22Rv1 (cell line): ENCODE measurements around the gene CUL5.
A peak's percentile ranks its signal among the peaks of the same experiment; 100 is the strongest.

Experiments used
- H3K27ac ChIP-seq: fragments of 450-650 bp; 2 replicates; pipeline ENCODE4 v1.5.1; 2017
- ZFX ChIP-seq: fragments of 450-650 bp; IDR thresholded peaks from 2 replicates; pipeline ENCODE4 v1.6.1; 2017; ENCODE audit warnings: antibody characterized with exemption, borderline replicate concordance
- TF ChIP-seq, protein P1 (sequence below): fragments of 450-650 bp; IDR thresholded peaks from 2 replicates; pipeline ENCODE4 v1.5.1; 2017; ENCODE audit warnings: mild to moderate bottlenecking

CUL5 gene

DNA sequence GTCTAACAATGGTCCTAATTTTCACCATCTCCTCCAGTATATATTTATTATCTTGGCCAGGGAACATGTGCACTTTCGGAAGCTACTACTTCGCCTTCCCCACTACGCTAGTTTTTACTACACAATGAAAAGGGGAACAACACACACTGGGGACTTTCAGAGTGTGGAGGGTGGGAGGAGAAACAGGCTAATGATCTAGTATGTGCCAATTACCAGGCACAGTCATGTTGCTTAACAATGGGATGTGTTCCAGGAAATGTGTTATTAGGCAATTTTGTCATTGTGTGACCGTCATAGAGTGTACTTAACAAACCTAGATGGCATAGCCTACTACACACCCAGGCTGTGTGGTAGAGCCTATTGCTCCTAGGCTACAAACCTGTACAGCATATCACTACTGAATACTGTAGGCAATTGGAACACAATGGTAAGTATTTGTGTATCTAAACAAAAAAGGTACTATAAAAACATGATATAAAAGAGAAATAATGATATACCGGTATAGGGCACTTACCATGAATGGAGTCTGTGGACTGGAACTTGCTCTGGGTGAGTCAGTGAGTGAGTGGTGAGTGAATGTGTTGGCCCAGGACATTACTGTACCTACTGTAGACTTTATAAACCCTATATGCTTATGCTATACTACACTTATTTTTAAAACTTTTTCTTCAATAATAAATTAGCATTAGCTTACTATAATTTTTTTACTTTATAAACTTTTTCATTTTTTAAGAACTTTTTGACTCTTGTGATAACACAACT, 20.1 kb upstream of the CUL5 start:
- TF ChIP-seq, protein P1, sequence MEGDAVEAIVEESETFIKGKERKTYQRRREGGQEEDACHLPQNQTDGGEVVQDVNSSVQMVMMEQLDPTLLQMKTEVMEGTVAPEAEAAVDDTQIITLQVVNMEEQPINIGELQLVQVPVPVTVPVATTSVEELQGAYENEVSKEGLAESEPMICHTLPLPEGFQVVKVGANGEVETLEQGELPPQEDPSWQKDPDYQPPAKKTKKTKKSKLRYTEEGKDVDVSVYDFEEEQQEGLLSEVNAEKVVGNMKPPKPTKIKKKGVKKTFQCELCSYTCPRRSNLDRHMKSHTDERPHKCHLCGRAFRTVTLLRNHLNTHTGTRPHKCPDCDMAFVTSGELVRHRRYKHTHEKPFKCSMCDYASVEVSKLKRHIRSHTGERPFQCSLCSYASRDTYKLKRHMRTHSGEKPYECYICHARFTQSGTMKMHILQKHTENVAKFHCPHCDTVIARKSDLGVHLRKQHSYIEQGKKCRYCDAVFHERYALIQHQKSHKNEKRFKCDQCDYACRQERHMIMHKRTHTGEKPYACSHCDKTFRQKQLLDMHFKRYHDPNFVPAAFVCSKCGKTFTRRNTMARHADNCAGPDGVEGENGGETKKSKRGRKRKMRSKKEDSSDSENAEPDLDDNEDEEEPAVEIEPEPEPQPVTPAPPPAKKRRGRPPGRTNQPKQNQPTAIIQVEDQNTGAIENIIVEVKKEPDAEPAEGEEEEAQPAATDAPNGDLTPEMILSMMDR: no peak
- no peak for TF ChIP-seq ZFX
- no peak overlapping the region for H3K27ac ChIP-seq

DNA sequence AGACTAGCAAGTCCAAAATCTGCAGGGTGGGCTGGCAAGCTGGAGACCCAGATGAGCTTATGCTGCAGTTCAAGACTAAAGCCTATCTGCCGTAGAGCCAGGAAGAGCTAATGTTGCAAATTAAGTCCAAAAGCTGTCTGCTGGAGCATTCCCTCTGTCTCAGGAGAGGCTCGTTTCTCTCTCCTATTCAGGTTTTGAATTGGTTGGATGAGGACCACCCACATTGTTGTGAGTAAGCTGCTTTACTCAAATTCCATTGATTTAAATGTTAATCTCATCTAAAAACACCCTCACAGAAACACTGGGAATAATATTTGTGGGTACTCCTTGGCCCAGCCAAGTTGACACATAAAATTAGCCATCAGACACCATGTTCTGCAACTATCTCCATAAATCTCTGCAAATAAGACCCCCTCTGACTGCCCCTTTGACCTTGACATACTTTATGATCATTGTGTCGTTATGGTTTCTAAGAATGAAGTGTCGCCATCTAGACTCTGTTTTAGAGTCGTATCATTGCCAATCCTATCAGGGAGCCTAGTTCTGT, 16.8 kb upstream of the CUL5 start:
- TF ChIP-seq, protein P1: no peak
- TF ChIP-seq ZFX: no peak
- H3K27ac ChIP-seq: no peak overlapping the region

DNA sequence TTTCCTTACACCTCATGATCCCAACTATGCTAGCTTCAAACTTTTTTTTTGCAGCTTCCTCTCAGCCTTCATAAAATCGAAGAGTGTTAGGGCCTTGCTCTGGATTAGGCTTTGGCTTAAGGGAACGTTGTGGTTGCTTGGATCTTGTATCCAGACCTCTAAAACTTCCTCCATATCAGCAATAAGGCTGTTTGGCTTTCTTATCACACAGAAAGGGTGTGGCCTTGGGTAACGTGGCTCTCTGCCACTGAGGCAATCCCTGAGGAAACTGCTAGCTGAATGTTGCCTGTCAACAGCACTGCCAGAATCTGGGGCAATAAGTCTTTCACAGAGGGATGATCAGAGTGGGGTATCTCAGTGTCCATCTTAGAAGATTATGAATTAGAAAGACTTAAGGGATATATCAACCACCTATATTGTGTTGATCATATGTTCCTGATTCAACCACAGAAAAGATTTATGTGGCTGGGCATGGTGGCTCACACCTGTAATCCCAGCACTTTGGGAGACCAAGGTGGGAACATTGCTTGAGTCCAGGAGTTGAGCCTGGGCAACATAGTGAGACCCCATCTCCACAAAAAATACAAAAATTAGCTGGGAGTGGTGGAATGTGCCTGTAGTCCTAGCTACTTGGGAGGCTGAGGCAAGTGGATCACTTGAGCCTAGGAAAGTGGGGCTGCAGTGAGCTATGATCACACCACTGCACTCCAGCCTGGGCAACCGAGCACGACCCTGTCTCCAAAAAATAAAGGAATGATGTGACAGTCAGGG, 12.5 kb upstream of the CUL5 start:
- TF ChIP-seq, protein P1: no peak
- no peak for TF ChIP-seq ZFX
- no peak overlapping the region for H3K27ac ChIP-seq

DNA sequence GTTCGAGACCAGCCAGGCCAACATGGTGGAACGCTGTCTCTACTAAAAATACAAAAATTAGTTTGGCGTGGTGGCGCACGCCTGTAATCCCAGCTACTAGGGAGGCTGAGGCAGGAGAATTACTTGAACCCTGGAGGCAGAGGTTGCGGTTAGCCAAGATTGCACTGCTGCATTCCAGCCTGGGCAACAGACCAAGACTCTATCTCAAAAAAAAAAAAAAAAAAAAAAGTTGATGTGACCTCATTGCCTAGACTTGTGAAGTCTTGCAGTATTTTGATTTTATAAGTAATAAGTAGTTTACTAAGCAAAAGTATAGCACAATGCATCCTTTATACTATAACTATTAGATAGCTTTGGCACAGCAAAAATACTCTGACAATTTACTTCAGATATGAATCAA, 9.9 kb upstream of the CUL5 start:
- no peak for TF ChIP-seq ZFX
- TF ChIP-seq, protein P1: no peak
- no peak overlapping the region for H3K27ac ChIP-seq

DNA sequence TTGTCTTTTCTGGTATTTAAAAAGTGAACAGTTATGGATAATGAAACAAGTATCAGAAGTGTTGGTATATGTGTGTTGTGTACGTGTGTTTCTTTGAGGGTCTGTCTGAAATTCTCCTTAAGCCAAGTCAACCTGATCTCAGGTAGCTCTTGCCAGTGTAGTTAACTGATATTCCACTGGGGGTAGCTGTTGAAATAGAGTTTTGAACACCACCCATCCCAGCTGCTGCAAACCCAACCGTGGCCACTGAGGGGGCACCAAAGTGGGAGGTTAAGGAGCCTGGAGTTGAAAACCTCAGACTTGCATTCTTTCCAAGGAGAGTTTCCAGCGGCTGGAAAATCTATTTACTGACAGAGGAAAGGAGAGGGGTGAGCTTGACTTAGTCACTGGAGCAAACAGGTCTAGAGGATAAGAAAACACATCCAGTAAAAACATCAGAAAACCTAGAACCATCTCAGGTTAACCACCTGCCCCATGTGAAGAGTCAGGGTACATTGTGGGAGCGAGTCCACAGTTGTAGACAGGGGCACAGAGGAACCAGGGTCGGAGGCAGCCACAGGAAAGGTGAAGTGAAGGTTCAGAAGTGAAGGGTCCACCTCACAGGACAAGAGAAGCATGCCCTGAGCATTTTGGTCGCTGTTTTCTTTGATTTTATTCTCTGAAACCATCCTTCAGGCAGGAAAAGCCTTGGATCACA, 8.8 kb upstream of the CUL5 start:
- H3K27ac ChIP-seq: no peak overlapping the region
- TF ChIP-seq, protein P1: peak; percentile 72
- TF ChIP-seq ZFX: no peak

DNA sequence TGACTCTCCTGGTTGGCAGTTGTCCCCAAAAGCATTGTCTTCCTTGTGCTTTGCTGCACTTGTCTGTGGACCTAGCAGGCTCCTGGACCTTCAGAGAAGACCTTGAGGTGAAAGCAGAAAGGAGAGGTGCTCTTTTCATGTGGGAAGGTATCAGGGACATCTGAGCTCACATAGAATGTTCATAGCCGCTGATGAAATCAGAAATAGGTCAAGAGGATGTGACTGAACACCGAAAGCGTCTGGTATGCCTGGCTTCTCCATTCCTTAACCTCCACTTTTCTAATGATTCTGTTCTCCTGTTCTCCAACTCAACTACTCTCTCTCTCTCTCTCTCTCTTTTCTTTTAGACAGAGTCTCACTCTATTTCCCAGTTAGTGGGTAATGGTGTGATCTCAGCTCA, 6.2 kb upstream of the CUL5 start:
- no peak overlapping the region for H3K27ac ChIP-seq
- TF ChIP-seq ZFX: no peak
- TF ChIP-seq, protein P1: no peak
